MCF 10A (cell line): ENCODE measurements around the gene ADAP1. TPM values are rescaled to one million over a fixed set of nuclear protein-coding genes. Genes with fewer than 3 reads are reported as not detected.
A peak's percentile ranks its signal among the peaks of the same experiment; 100 is the strongest.

Experiments
- BruUV-seq: library from RNA; stranded (reverse); fragments of 400-500 nt; replicated peaks from 2 replicates; lab custom pipeline; 2021; lab: Mats Ljungman, UMichigan
- CTCF ChIA-PET: fragments of 300-600 bp; sonication (Branson Sonifier 250); formaldehyde crosslinking; extraction: SDS; loops from one replicate; lab custom pipeline; 2021; ENCODE audit warnings: antibody characterized with exemption, inconsistent platforms; lab: Yijun Ruan, JAX
- POLR2A ChIA-PET: fragments of 300-600, 350-650 bp; sonication (Branson Sonifier 250); formaldehyde crosslinking; extraction: SDS; loops from one replicate; lab custom pipeline; 2020; ENCODE audit warnings: antibody characterized with exemption, inconsistent platforms; lab: Yijun Ruan, JAX
- DNase-seq: peaks from one replicate; pipeline ENCODE4 v3.0.0-alpha.2; 2018; ENCODE audit not compliant: unreplicated experiment
- H3K27ac Mint-ChIP-seq: one replicate; pipeline ENCODE4 v1.8.0; 2022; ENCODE audit warnings: mild to moderate bottlenecking, low read depth, mixed read lengths; ENCODE audit not compliant: unreplicated experiment
- H3K27me3 Mint-ChIP-seq: one replicate; pipeline ENCODE4 v1.8.0; 2022; ENCODE audit warnings: mixed read lengths; ENCODE audit not compliant: insufficient read depth, unreplicated experiment
- H3K36me3 Mint-ChIP-seq: one replicate; pipeline ENCODE4 v1.8.0; 2022; ENCODE audit warnings: mild to moderate bottlenecking, moderate library complexity, mixed read lengths; ENCODE audit not compliant: insufficient read depth, unreplicated experiment
- H3K4me1 Mint-ChIP-seq: one replicate; pipeline ENCODE4 v1.8.0; 2022; ENCODE audit warnings: mixed read lengths; ENCODE audit not compliant: insufficient read depth, unreplicated experiment
- H3K4me3 Mint-ChIP-seq: one replicate; pipeline ENCODE4 v1.8.0; 2022; ENCODE audit warnings: mild to moderate bottlenecking, moderate library complexity, mixed read lengths; ENCODE audit not compliant: unreplicated experiment
- H3K9me3 Mint-ChIP-seq: one replicate; pipeline ENCODE4 v1.8.0; 2022; ENCODE audit warnings: mixed read lengths; ENCODE audit not compliant: unreplicated experiment
- CTCF ChIP-seq: fragments of 200-600 bp; IDR thresholded peaks from one replicate; pipeline ENCODE4 v1.8.0; 2022; ENCODE audit warnings: antibody characterized with exemption, mild to moderate bottlenecking; ENCODE audit not compliant: unreplicated experiment
- intact Hi-C: fragments of 100-400 bp; cut with micrococcal nuclease; formaldehyde crosslinking; loops from 2 replicates; pipeline ENCODE4 v1.14.1; 2022
- total RNA-seq: library from RNA; stranded (reverse); gene quantifications from 2 replicates; pipeline ENCODE4 v1.2.3, GENCODE V29; 2022

Gene ADAP1
- total RNA-seq, 1 experiment from 2014 or later, result 7.0 TPM

- DNase-seq, result no peak
- H3K9me3 Mint-ChIP-seq, result no peaks in the 10 kb centered on the region
- no TSS peak for BruUV-seq
- no peak overlapping the region for H3K4me3 Mint-ChIP-seq
- intact Hi-C loops, result no loop called here
- H3K36me3 Mint-ChIP-seq, result peaks cover 63% of the 10 kb centered on the region
- TF ChIP-seq CTCF, result no peak
- H3K27me3 Mint-ChIP-seq, result no peaks in the 10 kb centered on the region
- POLR2A ChIA-PET, result interaction anchor here (0.7 to 1.7 kb wide), 3 partner anchors 8 to 21 kb away, joined by 3 read pairs; no protein-coding TSS in a partner anchor
- H3K4me1 Mint-ChIP-seq, result no peaks in the 10 kb centered on the region
- CTCF ChIA-PET, result interaction anchor here (1.2 kb wide), 1 partner anchor 27 kb away, joined by 3 read pairs; no protein-coding TSS in a partner anchor
- H3K27ac Mint-ChIP-seq, result no peak overlapping the region
These were observed 12.0 kb upstream of the ADAP1 start for GRCh38 chr7:966291-967069.

GRCh38 chr7:964401-965231 is 10.1 kb upstream of the ADAP1 start:
- no TSS peak for BruUV-seq
- no peak for TF ChIP-seq CTCF
- ChIA-PET POLR2A (interaction anchor here (1.1 to 1.4 kb wide), 2 partner anchors 10 to 19 kb away, joined by 6 to 8 read pairs; no protein-coding TSS in a partner anchor), CTCF (no interaction called here)
- H3K36me3 Mint-ChIP-seq, result peaks cover 50% of the 10 kb centered on the region
- intact Hi-C loops, result no loop called here
- peak; percentile 32 for DNase-seq
- no peaks in the 10 kb centered on the region for H3K4me1 Mint-ChIP-seq
- H3K27ac Mint-ChIP-seq, result no peak overlapping the region
- no peaks in the 10 kb centered on the region for H3K27me3 Mint-ChIP-seq
- no peaks in the 10 kb centered on the region for H3K9me3 Mint-ChIP-seq
- no peak overlapping the region for H3K4me3 Mint-ChIP-seq

GRCh38 chr7:963236-964078 is 9.0 kb upstream of the ADAP1 start:
- Mint-ChIP-seq H3K9me3 (no peaks in the 10 kb centered on the region), H3K27me3 (no peaks in the 10 kb centered on the region), H3K4me3 (no peak overlapping the region), H3K27ac (no peak overlapping the region), H3K4me1 (no peaks in the 10 kb centered on the region), H3K36me3 (peaks cover 39% of the 10 kb centered on the region)
- ChIA-PET POLR2A (interaction anchor here (1.4 kb wide), 1 partner anchor 18 kb away, joined by 8 read pairs; no protein-coding TSS in a partner anchor), CTCF (no interaction called here)
- no TSS peak for BruUV-seq
- TF ChIP-seq CTCF, result no peak
- no peak for DNase-seq
- intact Hi-C loops, result no loop called here
